HepG2 (cell line): ENCODE results near the gene PDK2. TPM values are rescaled to one million over a fixed set of nuclear protein-coding genes. Genes with fewer than 3 reads are reported as not detected.

Experiments used
- ATAC-seq: fragments of 200-7000 bp; cut with Tn5 transposase; 3 replicates; pipeline ENCODE4 v1.9.1; 2020; ENCODE audit warnings: mild to moderate bottlenecking, moderate library complexity
- BruUV-seq: library from RNA; stranded (reverse); fragments of 400-500 nt; replicated peaks from 2 replicates; lab custom pipeline; 2021; lab: Mats Ljungman, UMichigan
- CTCF ChIA-PET: fragments of 300-600 bp; formaldehyde crosslinking; extraction: SDS; loops from one replicate; lab custom pipeline; 2021; ENCODE audit warnings: low total read pairs, inconsistent platforms, low intra/inter-chr PET ratio; lab: Yijun Ruan, JAX
- POLR2A ChIA-PET: fragments of 350-600 bp; sonication (Branson Sonifier 250); formaldehyde crosslinking; loops from one replicate; lab custom pipeline; 2020; ENCODE audit warnings: antibody characterized with exemption, inconsistent platforms; lab: Yijun Ruan, JAX
- DNase-seq: peaks from one replicate; pipeline ENCODE4 v3.0.0-alpha.2; 2015; ENCODE audit warnings: low spot score
- FAIRE-seq: peaks from 3 replicates; lab custom pipeline; 2011; peaks lifted over from hg19 to GRCh38; lab: Jason Lieb, UNC
- H2AFZ ChIP-seq: one replicate; pipeline ENCODE4 v1.6.1; 2011; ENCODE audit warnings: low read length, inconsistent platforms
- H3K27ac ChIP-seq: fragments of 300-600 bp; 3 replicates; pipeline ENCODE4 v1.8.0; 2011; ENCODE audit warnings: mixed run types, mild to moderate bottlenecking, mixed read lengths, low read length, inconsistent platforms; ENCODE audit not compliant: insufficient read depth; ENCODE audit errors: extremely low read length
- H3K27me3 ChIP-seq, 2 experiments: fragments of 200-600 bp in 1 of 2; 2 replicates in 1 of 2; 3 replicates in 1 of 2; pipeline versions ENCODE4 v1.6.0 to v1.8.0; 2011; ENCODE audit warnings: low read length in 2 of 2, mild to moderate bottlenecking in 2 of 2, moderate library complexity in 2 of 2, inconsistent platforms in 1 of 2; ENCODE audit not compliant: insufficient read depth in 2 of 2, control insufficient read depth in 1 of 2
- H3K36me3 ChIP-seq, 2 experiments: fragments of 200-600 bp in 1 of 2; replicated peaks in 1 of 2; 2 replicates in 1 of 2; 3 replicates in 1 of 2; pipeline versions ENCODE4 v1.5.1 to v1.8.0; 2011; ENCODE audit warnings: low read length in 2 of 2, inconsistent platforms in 1 of 2; ENCODE audit not compliant: insufficient read depth in 2 of 2, control insufficient read depth in 1 of 2
- H3K4me1 ChIP-seq: 2 replicates; pipeline ENCODE4 v1.5.1; 2012; ENCODE audit warnings: low read length, inconsistent platforms; ENCODE audit not compliant: insufficient read depth
- H3K4me2 ChIP-seq: 2 replicates; pipeline ENCODE4 v1.6.0; 2011; ENCODE audit warnings: low read depth, low read length, inconsistent platforms
- H3K4me3 ChIP-seq, 3 experiments: fragments of 200-600 bp in 1 of 3; sonication (generic), shearing (Covaris generic) in 1 of 3; replicated peaks in 1 of 3; 2 replicates each; pipeline ENCODE4 v1.5.1; 2011 to 2016; ENCODE audit warnings: low read length in 3 of 3, inconsistent platforms in 2 of 3, low read depth in 2 of 3, mild to moderate bottlenecking in 2 of 3, control low read depth in 1 of 3, mixed read lengths in 1 of 3; ENCODE audit not compliant: insufficient read depth in 1 of 3
- H3K79me2 ChIP-seq: one replicate; pipeline ENCODE4 v1.6.1; 2011; ENCODE audit warnings: low read length, inconsistent platforms; ENCODE audit not compliant: insufficient read depth
- H3K9ac ChIP-seq: 2 replicates; pipeline ENCODE4 v1.6.0; 2011; ENCODE audit warnings: mild to moderate bottlenecking, low read depth, low read length, inconsistent platforms; ENCODE audit not compliant: insufficient read depth
- H3K9me3 ChIP-seq: 2 replicates; pipeline ENCODE4 v1.5.1; 2012; ENCODE audit warnings: mild to moderate bottlenecking, low read length
- H4K20me1 ChIP-seq: 2 replicates; pipeline ENCODE4 v1.6.0; 2011; ENCODE audit warnings: inconsistent platforms, mild to moderate bottlenecking, low read length, moderate library complexity; ENCODE audit not compliant: insufficient read depth
- MIXL1 ChIP-seq: IDR thresholded peaks from 2 replicates; pipeline ENCODE4 v1.6.1; 2016
- NFIB ChIP-seq: sonication (generic); formaldehyde crosslinking; IDR thresholded peaks from 2 replicates; pipeline ENCODE4 v1.9.0; 2021; ENCODE audit warnings: missing genetic modification reagents, mild to moderate bottlenecking, borderline replicate concordance
- SALL1 ChIP-seq: sonication (generic); formaldehyde crosslinking; IDR thresholded peaks from 2 replicates; pipeline ENCODE4 v1.8.0; 2022; ENCODE audit warnings: mild to moderate bottlenecking, missing genetic modification reagents
- SAP130 ChIP-seq: IDR thresholded peaks from 2 replicates; pipeline ENCODE4 v1.6.1; 2016; ENCODE audit warnings: low read depth
- SMAD1 ChIP-seq: sonication (generic); formaldehyde crosslinking; IDR thresholded peaks from 2 replicates; pipeline ENCODE4 v1.4.0; 2020; ENCODE audit warnings: missing genetic modification reagents, low read depth, mild to moderate bottlenecking, borderline replicate concordance
- ZMYM4 ChIP-seq: sonication (generic); formaldehyde crosslinking; IDR thresholded peaks from 2 replicates; pipeline ENCODE4 v1.8.1; 2023; ENCODE audit warnings: mild to moderate bottlenecking, missing genetic modification reagents
- ZNF333 ChIP-seq: sonication (generic); formaldehyde crosslinking; IDR thresholded peaks from 2 replicates; pipeline ENCODE4 v1.4.0; 2020; ENCODE audit warnings: mild to moderate bottlenecking, missing genetic modification reagents, borderline replicate concordance
- ZNF468 ChIP-seq: sonication (generic); formaldehyde crosslinking; IDR thresholded peaks from 2 replicates; pipeline ENCODE4 v1.8.0; 2022; ENCODE audit warnings: mild to moderate bottlenecking, moderate library complexity, missing genetic modification reagents
- ZNF605 ChIP-seq: sonication (generic); formaldehyde crosslinking; IDR thresholded peaks from 2 replicates; pipeline ENCODE4 v1.8.0; 2022; ENCODE audit warnings: mild to moderate bottlenecking, missing genetic modification reagents
- ZNF747 ChIP-seq: sonication (generic); formaldehyde crosslinking; IDR thresholded peaks from 2 replicates; pipeline ENCODE4 v1.8.1; 2023; ENCODE audit warnings: missing genetic modification reagents, mild to moderate bottlenecking, borderline replicate concordance
- ZNF841 ChIP-seq: sonication (generic); formaldehyde crosslinking; IDR thresholded peaks from 2 replicates; pipeline ENCODE4 v1.8.1; 2023; ENCODE audit warnings: missing genetic modification reagents, borderline replicate concordance
- WGBS: methylation state at CpG from one replicate; pipeline ENCODE4 v1.1.6; 2017; ENCODE audit warnings: low lambda C conversion rate; 5-methylcytosine and 5-hydroxymethylcytosine counted together
- in situ Hi-C: cut with HindIII; loops from 2 replicates; pipeline ENCODE4 v1.10.0; 2017; ENCODE audit warnings: low pct_unique_long_range_greater_than_20kb; ENCODE audit not compliant: extremely low pct_ligation_motif_present
- intact Hi-C: fragments of 100-400 bp; cut with micrococcal nuclease; formaldehyde crosslinking; loops from one replicate; pipeline ENCODE4 v1.10.0; 2022; ENCODE audit not compliant: unreplicated experiment
- polyA plus RNA-seq, 8 experiments: library from polyadenylated mRNA; depleted of rRNA in 3 of 8; stranded (reverse) in 7 of 8; unstranded in 1 of 8; fragments of >200 nt; fragmentation: Illumina TruSeq in 4 of 8; extraction: Trizol in 4 of 8; gene quantifications; 2 replicates each; pipeline versions ENCODE4 v1.2.1 to v1.2.3, GENCODE V29; 2011 to 2016; ENCODE audit warnings: low read depth in 4 of 8, missing spikeins in 1 of 8, mixed read lengths in 1 of 8; ENCODE audit not compliant: insufficient read depth in 1 of 8
- total RNA-seq, 5 experiments: library from RNA; depleted of rRNA; stranded (reverse); fragments of >200 nt; fragmentation: Illumina TruSeq; extraction: Trizol; gene quantifications; 2 replicates each; pipeline ENCODE4 v1.2.3, GENCODE V29; 2016; ENCODE audit warnings: low read depth in 1 of 5
- TF ChIP-seq, protein P1 (sequence below): fragments of 450-650 bp; IDR thresholded peaks from 2 replicates; pipeline ENCODE4 v1.6.1; 2017; ENCODE audit warnings: mild to moderate bottlenecking
- TF ChIP-seq, protein P2 (sequence below): sonication (generic); formaldehyde crosslinking; IDR thresholded peaks from 2 replicates; pipeline ENCODE4 v1.4.0; 2020; ENCODE audit warnings: mild to moderate bottlenecking, missing genetic modification reagents, borderline replicate concordance
- TF ChIP-seq, protein P3 (sequence below): sonication (generic); formaldehyde crosslinking; IDR thresholded peaks from 2 replicates; pipeline ENCODE4 v1.5.0; 2020; ENCODE audit warnings: missing genetic modification reagents

The PDK2 gene
- total and polyA plus RNA-seq, 2 of the 13 experiments (the other 11 are each of a cell fraction or from before 2014, with no cell fraction given): 18.5 to 59.7 TPM

DNA sequence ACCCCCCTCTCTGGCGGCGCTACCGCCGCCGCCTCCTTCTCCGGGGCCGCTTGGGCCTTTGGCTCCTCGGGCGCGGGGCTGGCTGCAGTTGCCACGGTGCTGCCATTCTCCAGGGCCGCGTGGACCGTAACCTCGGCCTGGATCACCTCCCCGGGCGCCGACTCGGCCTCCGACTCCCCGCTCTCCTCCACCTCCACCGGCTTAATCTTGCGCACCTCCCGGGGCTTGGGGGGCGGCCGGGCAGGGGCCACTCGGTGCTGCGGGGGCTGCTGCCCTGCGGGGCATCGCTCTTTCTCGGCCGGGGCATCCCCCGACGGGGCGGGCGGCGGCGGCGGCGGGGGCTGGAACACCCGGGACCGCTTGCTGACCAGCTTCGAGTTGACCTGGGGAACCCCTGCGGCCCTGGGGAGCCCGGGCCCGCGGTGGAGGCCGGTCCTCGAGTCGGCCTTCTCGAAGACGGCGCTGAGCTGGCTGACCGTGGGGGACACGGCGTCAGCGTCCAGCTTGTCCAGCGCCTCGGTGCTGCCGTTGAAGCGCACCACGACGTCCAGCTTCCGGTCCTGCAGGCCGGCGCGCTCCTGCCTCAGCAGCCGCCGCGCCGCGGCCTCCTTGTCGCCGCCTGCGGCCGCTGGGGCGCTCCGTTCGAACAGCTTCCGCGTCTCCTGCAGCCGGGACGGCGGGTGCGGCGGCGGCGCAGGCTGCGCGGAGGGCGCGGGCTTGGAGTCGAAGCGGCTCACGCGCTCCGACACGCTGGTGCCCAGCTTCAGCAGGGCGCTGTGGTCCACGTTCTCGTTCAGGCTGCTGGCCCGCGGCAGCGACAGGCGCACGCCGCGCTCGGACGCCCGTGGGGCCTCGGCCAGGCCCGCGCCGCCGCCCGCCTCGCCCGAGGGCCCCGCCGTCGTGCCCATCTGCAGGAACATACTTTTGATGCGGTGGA is 54.5 kb downstream of the PDK2 start:
- FAIRE-seq (no peak), ATAC-seq (peak; percentile 6), DNase-seq (no peak)
- H3K4me2 ChIP-seq: peak overlapping the region; percentile 100
- ChIA-PET CTCF (interaction anchor here (1.5 kb wide), 1 partner anchor 56 kb away, joined by 3 read pairs; no protein-coding TSS in a partner anchor), POLR2A (interaction anchor here (0.9 to 2.0 kb wide), 3 partner anchors 26 to 55 kb away, joined by 3 to 8 read pairs (median 4); partner anchors contain the start of gene PDK2)
- H3K4me1 ChIP-seq: peaks cover 54% of the 10 kb centered on the region
- in situ Hi-C loops: no loop called here
- intact Hi-C loops: no loop called here
- no TSS peak for BruUV-seq
- H3K36me3 ChIP-seq: peaks cover 6 to 8% of the 10 kb centered on the region in 2 experiments; a peak in 4 of 5 replicates
- peak overlapping the region; percentile 70 to 86 (median 84) for H3K4me3 ChIP-seq
- no peak overlapping the region for H2AFZ ChIP-seq
- peaks cover 25% of the 10 kb centered on the region for H3K79me2 ChIP-seq
- peak overlapping the region; percentile 83 for H3K9ac ChIP-seq
- H3K27me3 ChIP-seq: no peaks in the 10 kb centered on the region; a peak in 2 of 5 replicates
- peaks cover 11% of the 10 kb centered on the region; the same call in 1 of the 2 replicates for H4K20me1 ChIP-seq
- peak overlapping the region; percentile 95 for H3K27ac ChIP-seq
- WGBS: 3% methylated on average over 45 of the region's 123 CpGs
- no peaks in the 10 kb centered on the region for H3K9me3 ChIP-seq
- TF ChIP-seq ZNF747 (CRISPR knock-in tag): no peak
- 0 out of 2 replicates have a peak, but pooled peaks have one; percentile 72 for TF ChIP-seq ZNF333 (CRISPR knock-in tag)
- TF ChIP-seq ZNF605 (CRISPR knock-in tag): peak; percentile 50; the same call in 1 of the 2 replicates
- TF ChIP-seq SAP130 (CRISPR knock-in tag): peak; percentile 80
- TF ChIP-seq, protein P1, sequence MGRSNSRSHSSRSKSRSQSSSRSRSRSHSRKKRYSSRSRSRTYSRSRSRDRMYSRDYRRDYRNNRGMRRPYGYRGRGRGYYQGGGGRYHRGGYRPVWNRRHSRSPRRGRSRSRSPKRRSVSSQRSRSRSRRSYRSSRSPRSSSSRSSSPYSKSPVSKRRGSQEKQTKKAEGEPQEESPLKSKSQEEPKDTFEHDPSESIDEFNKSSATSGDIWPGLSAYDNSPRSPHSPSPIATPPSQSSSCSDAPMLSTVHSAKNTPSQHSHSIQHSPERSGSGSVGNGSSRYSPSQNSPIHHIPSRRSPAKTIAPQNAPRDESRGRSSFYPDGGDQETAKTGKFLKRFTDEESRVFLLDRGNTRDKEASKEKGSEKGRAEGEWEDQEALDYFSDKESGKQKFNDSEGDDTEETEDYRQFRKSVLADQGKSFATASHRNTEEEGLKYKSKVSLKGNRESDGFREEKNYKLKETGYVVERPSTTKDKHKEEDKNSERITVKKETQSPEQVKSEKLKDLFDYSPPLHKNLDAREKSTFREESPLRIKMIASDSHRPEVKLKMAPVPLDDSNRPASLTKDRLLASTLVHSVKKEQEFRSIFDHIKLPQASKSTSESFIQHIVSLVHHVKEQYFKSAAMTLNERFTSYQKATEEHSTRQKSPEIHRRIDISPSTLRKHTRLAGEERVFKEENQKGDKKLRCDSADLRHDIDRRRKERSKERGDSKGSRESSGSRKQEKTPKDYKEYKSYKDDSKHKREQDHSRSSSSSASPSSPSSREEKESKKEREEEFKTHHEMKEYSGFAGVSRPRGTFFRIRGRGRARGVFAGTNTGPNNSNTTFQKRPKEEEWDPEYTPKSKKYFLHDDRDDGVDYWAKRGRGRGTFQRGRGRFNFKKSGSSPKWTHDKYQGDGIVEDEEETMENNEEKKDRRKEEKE: no peak
- TF ChIP-seq, protein P2, sequence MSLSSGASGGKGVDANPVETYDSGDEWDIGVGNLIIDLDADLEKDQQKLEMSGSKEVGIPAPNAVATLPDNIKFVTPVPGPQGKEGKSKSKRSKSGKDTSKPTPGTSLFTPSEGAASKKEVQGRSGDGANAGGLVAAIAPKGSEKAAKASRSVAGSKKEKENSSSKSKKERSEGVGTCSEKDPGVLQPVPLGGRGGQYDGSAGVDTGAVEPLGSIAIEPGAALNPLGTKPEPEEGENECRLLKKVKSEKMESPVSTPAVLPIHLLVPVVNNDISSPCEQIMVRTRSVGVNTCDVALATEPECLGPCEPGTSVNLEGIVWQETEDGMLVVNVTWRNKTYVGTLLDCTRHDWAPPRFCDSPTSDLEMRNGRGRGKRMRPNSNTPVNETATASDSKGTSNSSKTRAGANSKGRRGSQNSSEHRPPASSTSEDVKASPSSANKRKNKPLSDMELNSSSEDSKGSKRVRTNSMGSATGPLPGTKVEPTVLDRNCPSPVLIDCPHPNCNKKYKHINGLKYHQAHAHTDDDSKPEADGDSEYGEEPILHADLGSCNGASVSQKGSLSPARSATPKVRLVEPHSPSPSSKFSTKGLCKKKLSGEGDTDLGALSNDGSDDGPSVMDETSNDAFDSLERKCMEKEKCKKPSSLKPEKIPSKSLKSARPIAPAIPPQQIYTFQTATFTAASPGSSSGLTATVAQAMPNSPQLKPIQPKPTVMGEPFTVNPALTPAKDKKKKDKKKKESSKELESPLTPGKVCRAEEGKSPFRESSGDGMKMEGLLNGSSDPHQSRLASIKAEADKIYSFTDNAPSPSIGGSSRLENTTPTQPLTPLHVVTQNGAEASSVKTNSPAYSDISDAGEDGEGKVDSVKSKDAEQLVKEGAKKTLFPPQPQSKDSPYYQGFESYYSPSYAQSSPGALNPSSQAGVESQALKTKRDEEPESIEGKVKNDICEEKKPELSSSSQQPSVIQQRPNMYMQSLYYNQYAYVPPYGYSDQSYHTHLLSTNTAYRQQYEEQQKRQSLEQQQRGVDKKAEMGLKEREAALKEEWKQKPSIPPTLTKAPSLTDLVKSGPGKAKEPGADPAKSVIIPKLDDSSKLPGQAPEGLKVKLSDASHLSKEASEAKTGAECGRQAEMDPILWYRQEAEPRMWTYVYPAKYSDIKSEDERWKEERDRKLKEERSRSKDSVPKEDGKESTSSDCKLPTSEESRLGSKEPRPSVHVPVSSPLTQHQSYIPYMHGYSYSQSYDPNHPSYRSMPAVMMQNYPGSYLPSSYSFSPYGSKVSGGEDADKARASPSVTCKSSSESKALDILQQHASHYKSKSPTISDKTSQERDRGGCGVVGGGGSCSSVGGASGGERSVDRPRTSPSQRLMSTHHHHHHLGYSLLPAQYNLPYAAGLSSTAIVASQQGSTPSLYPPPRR (CRISPR knock-in tag): 0 out of 2 replicates have a peak, but pooled peaks have one; percentile 25
- 0 out of 2 replicates have a peak, but pooled peaks have one; percentile 14 for TF ChIP-seq SMAD1 (CRISPR knock-in tag)
- TF ChIP-seq ZNF468 (CRISPR knock-in tag): no peak
- peak; percentile 69 for TF ChIP-seq SALL1
- TF ChIP-seq, protein P3, sequence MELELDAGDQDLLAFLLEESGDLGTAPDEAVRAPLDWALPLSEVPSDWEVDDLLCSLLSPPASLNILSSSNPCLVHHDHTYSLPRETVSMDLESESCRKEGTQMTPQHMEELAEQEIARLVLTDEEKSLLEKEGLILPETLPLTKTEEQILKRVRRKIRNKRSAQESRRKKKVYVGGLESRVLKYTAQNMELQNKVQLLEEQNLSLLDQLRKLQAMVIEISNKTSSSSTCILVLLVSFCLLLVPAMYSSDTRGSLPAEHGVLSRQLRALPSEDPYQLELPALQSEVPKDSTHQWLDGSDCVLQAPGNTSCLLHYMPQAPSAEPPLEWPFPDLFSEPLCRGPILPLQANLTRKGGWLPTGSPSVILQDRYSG: peak; percentile 73
- TF ChIP-seq ZMYM4 (CRISPR knock-in tag): 0 out of 2 replicates have a peak, but pooled peaks have one; percentile 17
- TF ChIP-seq ZNF841: peak; percentile 71; the same call in 1 of the 2 replicates
- no peak for TF ChIP-seq NFIB (CRISPR knock-in tag)
- no peak for TF ChIP-seq MIXL1
